CD4-positive, alpha-beta memory T cell (primary cell): ENCODE results near the gene LATS2. TPM values are rescaled to one million over a fixed set of nuclear protein-coding genes. Genes with fewer than 3 reads are reported as not detected.

ENCODE experiments used
- CTCF ChIA-PET: fragments of 350-600 bp; sonication (Branson Sonifier 250); formaldehyde crosslinking; loops from one replicate; lab custom pipeline; 2021; ENCODE audit warnings: inconsistent platforms; ENCODE audit not compliant: partially characterized antibody; lab: Charles Lee
- POLR2A ChIA-PET: fragments of 350-600 bp; sonication (Branson Sonifier 250); formaldehyde crosslinking; loops from one replicate; lab custom pipeline; 2021; ENCODE audit not compliant: partially characterized antibody; lab: Charles Lee
- DNase-seq, 5 donors: peaks; one replicate each; pipeline versions ENCODE4 v3.0.0 to v3.0.0-alpha.2; 2020 to 2022; ENCODE audit warnings: mixed read lengths in 1 of 5
- H3K27ac ChIP-seq: one replicate; pipeline ENCODE4 v1.7.0; 2013; ENCODE audit warnings: low read depth, low read length
- H3K27me3 ChIP-seq: 2 replicates; pipeline ENCODE4 v1.7.0; 2013; ENCODE audit warnings: mild to moderate bottlenecking, low read length, moderate library complexity; ENCODE audit not compliant: insufficient read depth
- H3K36me3 ChIP-seq: 2 replicates; pipeline ENCODE4 v1.7.0; 2013; ENCODE audit warnings: mild to moderate bottlenecking, low read length, moderate library complexity; ENCODE audit not compliant: insufficient read depth
- H3K4me1 ChIP-seq: 2 replicates; pipeline ENCODE4 v1.7.0; 2013; ENCODE audit warnings: mild to moderate bottlenecking, low read length, moderate library complexity; ENCODE audit not compliant: insufficient read depth
- H3K4me3 ChIP-seq, 2 donors: one replicate each; pipeline ENCODE4 v1.7.0; 2013; ENCODE audit warnings: low read length in 2 of 2, mild to moderate bottlenecking in 1 of 2
- H3K9me3 ChIP-seq, 2 donors: one replicate each; pipeline ENCODE4 v1.7.0; 2013; ENCODE audit warnings: low read length in 2 of 2, control low read depth in 1 of 2; ENCODE audit not compliant: control insufficient read depth in 1 of 2
- H3K27ac Mint-ChIP-seq, 7 donors: one replicate each; pipeline ENCODE4 v1.8.0; 2020 to 2021; ENCODE audit warnings: mixed read lengths in 7 of 7, mild to moderate bottlenecking in 6 of 7, inconsistent platforms in 3 of 7, moderate library complexity in 3 of 7
- H3K27me3 Mint-ChIP-seq, 2 donors: one replicate each; pipeline ENCODE4 v1.8.0; 2020 to 2021; ENCODE audit warnings: mixed read lengths in 2 of 2
- H3K36me3 Mint-ChIP-seq, 2 donors: one replicate each; pipeline ENCODE4 v1.8.0; 2020 to 2021; ENCODE audit warnings: mixed read lengths in 2 of 2, inconsistent platforms in 1 of 2, mild to moderate bottlenecking in 1 of 2
- H3K4me1 Mint-ChIP-seq, 4 donors: one replicate each; pipeline ENCODE4 v1.8.0; 2020 to 2021; ENCODE audit warnings: mixed read lengths in 4 of 4, mild to moderate bottlenecking in 1 of 4
- H3K4me3 Mint-ChIP-seq, 8 donors: one replicate each; pipeline ENCODE4 v1.8.0; 2020 to 2021; ENCODE audit warnings: mixed read lengths in 8 of 8, mild to moderate bottlenecking in 7 of 8, moderate library complexity in 6 of 8, inconsistent platforms in 3 of 8
- H3K9me3 Mint-ChIP-seq, 8 donors: one replicate each; pipeline ENCODE4 v1.8.0; 2020 to 2021; ENCODE audit warnings: mixed read lengths in 8 of 8, mild to moderate bottlenecking in 5 of 8, inconsistent platforms in 3 of 8, moderate library complexity in 1 of 8
- intact Hi-C: fragments of 100-400 bp; cut with micrococcal nuclease; formaldehyde crosslinking; loops from one replicate; pipeline ENCODE4 v1.15.1; 2023
- polyA plus RNA-seq, 2 donors: library from polyadenylated mRNA; unstranded; fragments of 300-500 nt; fragmentation: Illumina TruSeq; gene quantifications; one replicate each; pipeline ENCODE4 v1.2.3, GENCODE V29; 2021
- total RNA-seq, 2 experiments: library from RNA; stranded (reverse); gene quantifications; one replicate each; pipeline ENCODE4 v1.2.3, GENCODE V29; 2021

Gene LATS2
- total and polyA plus RNA-seq, 4 experiments from 2014 or later, result 0.25 to 4.5 (median 3.4) TPM; not detected in 1

DNA sequence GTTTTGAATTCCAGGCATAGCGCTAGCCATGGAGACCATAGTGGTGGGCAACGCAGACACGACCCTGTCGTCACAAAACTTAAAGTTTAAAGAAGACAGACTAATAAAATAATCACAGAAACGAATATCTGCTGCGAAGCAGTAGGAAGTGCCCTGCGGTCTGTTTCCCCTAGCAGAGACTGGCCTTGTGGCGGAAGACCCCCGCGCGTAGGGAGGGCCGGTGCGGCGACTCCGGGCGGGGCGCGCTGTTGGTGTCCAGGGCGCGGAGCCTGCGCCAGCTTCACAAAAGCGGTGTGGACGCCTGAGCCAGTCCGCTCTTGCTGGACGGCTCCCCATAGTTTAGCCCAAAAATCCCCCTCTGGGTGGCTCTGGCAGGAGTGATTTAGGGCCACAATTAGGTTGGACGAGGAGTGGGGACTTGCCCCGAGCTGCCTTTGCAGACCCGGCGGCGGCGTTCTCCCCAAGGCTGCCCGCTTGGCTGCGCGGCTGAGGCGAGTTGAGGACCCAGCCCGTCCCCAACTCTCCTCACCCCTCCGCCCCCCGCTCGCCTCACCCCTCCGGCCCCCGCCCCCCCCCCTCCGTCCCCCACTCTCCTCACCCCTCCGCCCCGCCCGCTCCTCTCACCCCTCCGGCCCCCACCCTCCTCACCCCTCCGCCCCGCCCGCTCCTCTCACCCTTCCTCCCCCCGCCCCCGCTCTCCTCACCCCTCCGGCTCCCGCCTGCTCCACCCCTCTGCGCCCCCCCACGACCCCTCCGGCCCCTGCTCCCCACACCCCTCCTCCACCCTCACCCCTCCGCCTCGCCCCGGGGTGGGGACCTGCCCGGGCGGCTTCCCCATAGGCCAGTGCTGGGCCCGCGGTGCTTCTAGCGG is 14.2 kb upstream of the LATS2 start:
- peak overlapping the region; percentile 39 to 89 (median 78) for H3K27ac Mint-ChIP-seq
- Histone ChIP-seq H3K4me3 (peak overlapping the region in 1 of 2 donors; percentile 43), H3K4me1 (peaks cover 15% of the 10 kb centered on the region), H3K27me3 (no peaks in the 10 kb centered on the region), H3K9me3 (no peaks in the 10 kb centered on the region), H3K27ac (peak overlapping the region; percentile 9), H3K36me3 (no peaks in the 10 kb centered on the region)
- peaks cover 9 to 15% of the 10 kb centered on the region in 2 donors for H3K27me3 Mint-ChIP-seq
- ChIA-PET POLR2A (no interaction called here), CTCF (no interaction called here)
- H3K4me3 Mint-ChIP-seq, result peak overlapping the region; percentile 52 to 90 (median 80)
- H3K9me3 Mint-ChIP-seq, result no peaks in the 10 kb centered on the region
- DNase-seq, result peak in 2 of 5 donors; percentile 6 to 17
- intact Hi-C loops, result loop anchor here (2.0 kb wide), 1 partner anchor 15 kb away; the partner anchor contains the start of gene LATS2
- H3K36me3 Mint-ChIP-seq, result no peaks in the 10 kb centered on the region
- H3K4me1 Mint-ChIP-seq, result peaks cover 13 to 30% (median 23%) of the 10 kb centered on the region in 4 donors

DNA sequence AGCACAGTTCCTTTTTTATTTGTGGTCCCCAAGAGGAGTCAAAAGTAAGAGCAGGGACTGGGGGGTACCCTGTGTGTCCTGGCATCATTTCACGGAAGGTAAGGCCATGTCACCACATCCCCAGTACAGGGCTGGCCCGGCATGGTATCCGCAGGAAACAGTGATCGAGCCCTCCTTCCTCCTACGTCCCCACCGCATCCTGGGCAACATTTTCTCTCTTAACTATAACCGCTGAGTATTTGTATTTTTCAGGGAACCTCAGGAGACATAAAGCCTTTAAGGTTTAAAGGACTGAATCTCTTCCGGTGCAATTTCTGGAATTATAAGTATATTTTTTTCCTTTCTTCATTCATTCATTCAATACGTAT is 13.6 kb upstream of the LATS2 start:
- CTCF ChIA-PET, result no interaction called here
- peak in 4 of 5 donors; percentile 8 to 45 (median 38) for DNase-seq
- H3K27me3 Mint-ChIP-seq, result peaks cover 9 to 15% of the 10 kb centered on the region in 2 donors
- POLR2A ChIA-PET, result interaction anchor here (2.9 kb wide), 1 partner anchor 14 kb away, joined by 9 read pairs; the partner anchor contains the start of gene LATS2
- Histone ChIP-seq H3K9me3 (no peaks in the 10 kb centered on the region), H3K27me3 (no peaks in the 10 kb centered on the region), H3K27ac (peak overlapping the region; percentile 9), H3K36me3 (no peaks in the 10 kb centered on the region), H3K4me3 (peak overlapping the region in 1 of 2 donors; percentile 43), H3K4me1 (peaks cover 15% of the 10 kb centered on the region)
- no peaks in the 10 kb centered on the region for H3K9me3 Mint-ChIP-seq
- H3K4me3 Mint-ChIP-seq, result peak overlapping the region; percentile 52 to 90 (median 80)
- peaks cover 13 to 30% (median 23%) of the 10 kb centered on the region in 4 donors for H3K4me1 Mint-ChIP-seq
- intact Hi-C loops, result loop anchor here (2.0 kb wide), 1 partner anchor 14 kb away; the partner anchor contains the start of gene LATS2
- H3K36me3 Mint-ChIP-seq, result no peaks in the 10 kb centered on the region
- H3K27ac Mint-ChIP-seq, result peak overlapping the region; percentile 14 to 92 (median 83)

DNA sequence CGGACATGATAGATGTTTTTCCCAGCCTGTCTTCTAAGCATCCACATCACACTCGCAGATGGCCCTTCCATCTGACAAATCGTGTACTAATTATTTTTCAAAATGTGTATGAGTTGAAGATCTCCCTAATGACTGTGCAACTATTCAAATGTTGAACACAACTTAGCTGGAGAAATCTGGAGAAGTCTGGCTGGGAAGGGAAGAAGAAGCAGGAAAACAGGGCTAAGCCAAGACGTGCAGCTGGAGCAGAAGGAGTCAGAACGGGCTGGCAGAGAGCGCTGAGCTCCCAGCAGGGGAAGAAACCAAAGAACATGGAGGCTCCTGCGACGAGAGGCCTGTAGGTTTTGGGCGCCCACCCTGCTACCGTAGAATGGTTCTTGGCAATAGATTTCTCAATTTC is 13.2 kb upstream of the LATS2 start:
- Mint-ChIP-seq H3K27me3 (peaks cover 9 to 13% of the 10 kb centered on the region in 2 donors), H3K27ac (peak overlapping the region in 6 of 7 donors; percentile 39 to 92 (median 83)), H3K36me3 (no peaks in the 10 kb centered on the region), H3K9me3 (no peaks in the 10 kb centered on the region), H3K4me3 (peak overlapping the region; percentile 60 to 90 (median 80)), H3K4me1 (peaks cover 13 to 30% (median 23%) of the 10 kb centered on the region in 4 donors)
- ChIA-PET POLR2A (interaction anchor here (2.9 kb wide), 1 partner anchor 14 kb away, joined by 9 read pairs; the partner anchor contains the start of gene LATS2), CTCF (no interaction called here)
- Histone ChIP-seq H3K4me3 (no peak overlapping the region), H3K36me3 (no peaks in the 10 kb centered on the region), H3K27me3 (no peaks in the 10 kb centered on the region), H3K4me1 (peaks cover 15% of the 10 kb centered on the region), H3K9me3 (no peaks in the 10 kb centered on the region), H3K27ac (no peak overlapping the region)
- DNase-seq, result no peak
- intact Hi-C loops, result loop anchor here (2.0 kb wide), 1 partner anchor 14 kb away; the partner anchor contains the start of gene LATS2

DNA sequence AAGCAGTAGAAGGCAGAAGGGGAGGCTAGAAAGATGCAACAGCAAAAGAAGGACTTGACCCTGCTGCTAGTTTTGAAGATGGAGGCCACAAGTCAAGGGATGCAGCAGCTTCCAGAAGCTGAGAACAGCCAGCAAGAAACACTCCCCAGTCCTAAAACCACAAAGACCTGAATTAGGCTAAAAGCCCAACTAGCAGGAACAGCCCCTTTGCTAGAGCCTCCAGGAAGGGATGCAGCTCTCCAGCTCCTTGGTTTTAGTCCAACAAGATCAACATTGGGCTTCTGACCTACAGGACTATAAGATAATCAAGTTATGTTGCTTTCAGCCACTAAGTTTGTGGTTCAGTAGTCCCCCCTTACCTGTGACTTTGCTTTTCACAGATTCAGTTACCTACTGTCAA is 10.5 kb upstream of the LATS2 start:
- no peak for DNase-seq
- intact Hi-C loops, result no loop called here
- Histone ChIP-seq H3K4me1 (peaks cover 15% of the 10 kb centered on the region), H3K27ac (no peak overlapping the region), H3K27me3 (no peaks in the 10 kb centered on the region), H3K36me3 (no peaks in the 10 kb centered on the region), H3K4me3 (no peak overlapping the region), H3K9me3 (no peaks in the 10 kb centered on the region)
- Mint-ChIP-seq H3K9me3 (no peaks in the 10 kb centered on the region), H3K36me3 (no peaks in the 10 kb centered on the region), H3K4me3 (peak overlapping the region in 1 of 8 donors; percentile 32), H3K27ac (peak overlapping the region in 2 of 7 donors; percentile 33 to 62), H3K27me3 (peaks cover 8% of the 10 kb centered on the region in 2 donors), H3K4me1 (peaks cover 13 to 30% (median 21%) of the 10 kb centered on the region in 4 donors)
- ChIA-PET CTCF (interaction anchor here (1.0 kb wide), 1 partner anchor 406 kb away, joined by 3 read pairs; no protein-coding TSS in a partner anchor), POLR2A (interaction anchor here (2.9 kb wide), 1 partner anchor 11 kb away, joined by 9 read pairs; the partner anchor contains the start of gene LATS2)

DNA sequence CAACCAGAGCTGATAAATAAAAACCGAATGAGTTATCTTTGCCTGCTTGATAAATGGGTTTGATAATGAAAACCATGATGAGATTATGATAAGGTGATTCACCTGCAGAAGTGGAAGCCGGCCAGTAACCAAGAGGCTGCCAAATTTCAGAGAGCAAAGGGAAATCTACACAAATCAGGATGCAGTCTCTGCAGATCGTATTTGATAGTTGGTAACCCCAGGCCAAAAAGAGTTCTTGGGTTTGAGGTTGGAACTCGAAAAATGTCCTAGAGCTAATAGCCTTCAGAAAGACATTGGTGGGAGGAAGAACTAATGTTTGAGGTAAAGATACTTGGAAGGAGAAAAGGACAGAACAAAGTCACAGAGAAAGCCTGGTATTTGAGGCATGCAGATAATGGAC is 9.6 kb upstream of the LATS2 start:
- no peaks in the 10 kb centered on the region for H3K9me3 ChIP-seq
- peak overlapping the region in 1 of 8 donors; percentile 55 for H3K4me3 Mint-ChIP-seq
- CTCF ChIA-PET, result no interaction called here
- DNase-seq, result no peak
- POLR2A ChIA-PET, result no interaction called here
- H3K27me3 ChIP-seq, result no peaks in the 10 kb centered on the region
- H3K27ac ChIP-seq, result no peak overlapping the region
- H3K36me3 ChIP-seq, result no peaks in the 10 kb centered on the region
- no peaks in the 10 kb centered on the region for H3K9me3 Mint-ChIP-seq
- H3K4me1 ChIP-seq, result peaks cover 15% of the 10 kb centered on the region
- peak overlapping the region in 5 of 7 donors; percentile 8 to 24 (median 19) for H3K27ac Mint-ChIP-seq
- no peak overlapping the region for H3K4me3 ChIP-seq
- peaks cover 13 to 30% (median 21%) of the 10 kb centered on the region in 4 donors for H3K4me1 Mint-ChIP-seq
- intact Hi-C loops, result no loop called here
- H3K27me3 Mint-ChIP-seq, result peaks cover 6 to 8% of the 10 kb centered on the region in 2 donors
- no peaks in the 10 kb centered on the region for H3K36me3 Mint-ChIP-seq

DNA sequence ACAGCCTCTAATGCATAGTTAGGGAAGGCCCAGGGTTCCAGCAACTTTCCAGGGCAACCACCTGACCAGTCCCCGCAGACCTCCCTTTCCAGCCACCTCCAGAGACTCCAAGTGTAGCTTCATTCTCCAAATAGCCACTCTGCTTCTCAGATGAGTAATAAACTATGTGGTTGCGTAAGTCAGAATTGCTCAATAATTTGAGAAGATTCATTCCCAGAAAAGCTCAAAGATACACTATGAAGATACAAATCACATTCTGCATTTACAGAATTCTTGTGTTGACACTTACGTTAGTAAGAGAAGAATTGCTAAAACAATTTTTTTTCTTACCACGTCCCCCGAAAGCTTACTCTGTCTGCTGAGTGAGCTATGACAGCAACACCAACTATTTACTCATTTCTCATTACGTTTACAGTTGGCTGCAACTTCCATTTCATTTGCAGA is 8.2 kb upstream of the LATS2 start:
- Histone ChIP-seq H3K4me3 (no peak overlapping the region), H3K27ac (no peak overlapping the region), H3K27me3 (no peaks in the 10 kb centered on the region), H3K36me3 (no peaks in the 10 kb centered on the region), H3K9me3 (no peaks in the 10 kb centered on the region), H3K4me1 (peaks cover 4% of the 10 kb centered on the region)
- Mint-ChIP-seq H3K27me3 (peaks cover 2 to 4% of the 10 kb centered on the region in 2 donors), H3K36me3 (no peaks in the 10 kb centered on the region), H3K9me3 (no peaks in the 10 kb centered on the region), H3K4me1 (peaks cover 6 to 21% (median 13%) of the 10 kb centered on the region in 4 donors), H3K27ac (no peak overlapping the region), H3K4me3 (no peak overlapping the region)
- ChIA-PET POLR2A (no interaction called here), CTCF (no interaction called here)
- no peak for DNase-seq
- intact Hi-C loops, result no loop called here

DNA sequence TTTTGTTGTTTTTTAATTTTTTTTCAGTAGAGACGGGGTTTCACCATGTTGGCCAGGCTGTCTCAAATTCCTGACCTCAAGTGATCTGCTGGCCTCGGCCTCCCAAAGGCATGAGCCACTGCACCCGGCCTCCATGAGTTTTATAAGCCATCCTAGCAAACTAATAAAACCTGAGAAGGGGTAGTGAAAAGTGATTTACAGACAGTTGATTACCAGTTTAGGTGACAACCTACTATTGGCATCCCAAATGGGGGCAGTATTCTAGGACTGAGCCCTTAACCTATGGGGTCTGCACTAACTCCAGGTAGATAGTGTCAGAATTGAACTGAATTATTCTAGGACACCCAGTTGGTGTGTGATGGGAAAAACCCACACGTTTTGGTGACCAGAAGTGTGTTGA is 6.5 kb upstream of the LATS2 start:
- intact Hi-C loops, result no loop called here

More for the DNA sequence above, 6.5 kb upstream of the LATS2 start:
- no peak overlapping the region for H3K4me3 Mint-ChIP-seq
- Histone ChIP-seq H3K27me3 (no peaks in the 10 kb centered on the region), H3K27ac (no peak overlapping the region), H3K9me3 (no peaks in the 10 kb centered on the region), H3K4me1 (no peaks in the 10 kb centered on the region), H3K4me3 (no peak overlapping the region), H3K36me3 (no peaks in the 10 kb centered on the region)
- H3K27ac Mint-ChIP-seq, result no peak overlapping the region
- ChIA-PET POLR2A (no interaction called here), CTCF (no interaction called here)
- H3K9me3 Mint-ChIP-seq, result peaks cover 0 to 2% (median 0%) of the 10 kb centered on the region in 8 donors
- peaks cover 3 to 4% of the 10 kb centered on the region in 2 donors for H3K27me3 Mint-ChIP-seq
- peaks cover 3 to 16% (median 8%) of the 10 kb centered on the region in 4 donors for H3K4me1 Mint-ChIP-seq
- H3K36me3 Mint-ChIP-seq, result no peaks in the 10 kb centered on the region
- DNase-seq, result no peak
